ENCODE measurements around the gene LRP3. TPM values are rescaled to one million over a fixed set of nuclear protein-coding genes. Genes with fewer than 3 reads are reported as not detected.

LRP3 gene
- polyA plus RNA-seq, 4 donors: 19.3 to 33.8 (median 27.8) TPM

DNA sequence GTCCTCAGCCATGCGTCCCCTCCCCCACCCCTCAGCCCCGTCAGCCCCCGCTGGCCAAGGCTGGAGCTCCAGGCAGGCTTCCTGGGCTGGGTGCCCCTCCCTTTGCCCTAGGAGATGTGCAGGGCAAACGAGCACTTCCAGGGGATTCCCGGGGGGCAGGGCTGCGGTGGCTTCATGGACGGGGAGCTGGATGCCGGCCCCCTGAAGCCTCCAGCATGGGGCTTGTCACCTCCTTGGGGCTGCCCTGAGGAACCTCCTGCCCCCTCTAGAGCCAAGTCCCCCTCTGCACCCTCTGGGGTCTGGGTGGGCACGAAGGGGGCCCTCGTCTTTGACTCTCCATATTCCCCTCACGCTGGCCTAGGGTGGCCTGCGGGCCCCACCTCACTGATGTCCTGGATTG lies 56.9 kb downstream of the LRP3 start:
- no peak for DNase-seq (ENCODE audit: low read depth in 4 of 4, low spot score in 2 of 4)

DNA sequence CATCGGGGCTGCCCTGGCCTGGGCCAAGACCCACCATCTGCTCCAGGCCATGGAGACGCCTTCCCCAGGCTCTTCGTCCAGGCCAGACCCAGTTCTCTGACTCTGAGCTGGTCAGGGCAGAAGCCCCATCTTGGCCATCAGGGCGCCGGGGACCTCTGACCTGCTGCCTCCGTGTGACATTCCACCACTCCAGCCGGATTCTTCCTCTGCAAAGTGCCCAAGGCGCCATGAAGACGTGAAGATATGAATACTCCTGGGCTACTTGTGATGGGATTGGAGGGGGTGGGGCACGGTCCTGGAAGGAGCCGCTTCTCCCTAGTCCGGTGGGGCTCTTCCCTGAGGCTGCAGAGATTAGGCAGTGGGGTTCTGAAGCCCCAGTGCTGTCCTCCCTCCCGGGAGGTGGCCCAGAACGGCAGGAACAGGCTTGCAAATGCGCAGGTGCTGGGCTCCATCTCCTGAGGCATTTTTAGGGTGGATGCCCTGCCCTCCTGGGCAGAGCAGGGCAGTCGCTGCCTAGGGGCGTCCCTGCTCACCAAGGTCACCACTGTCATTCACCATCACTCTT lies 57.5 kb downstream of the LRP3 start:
- DNase-seq (ENCODE audit: low read depth in 4 of 4, low spot score in 2 of 4): no peak

DNA sequence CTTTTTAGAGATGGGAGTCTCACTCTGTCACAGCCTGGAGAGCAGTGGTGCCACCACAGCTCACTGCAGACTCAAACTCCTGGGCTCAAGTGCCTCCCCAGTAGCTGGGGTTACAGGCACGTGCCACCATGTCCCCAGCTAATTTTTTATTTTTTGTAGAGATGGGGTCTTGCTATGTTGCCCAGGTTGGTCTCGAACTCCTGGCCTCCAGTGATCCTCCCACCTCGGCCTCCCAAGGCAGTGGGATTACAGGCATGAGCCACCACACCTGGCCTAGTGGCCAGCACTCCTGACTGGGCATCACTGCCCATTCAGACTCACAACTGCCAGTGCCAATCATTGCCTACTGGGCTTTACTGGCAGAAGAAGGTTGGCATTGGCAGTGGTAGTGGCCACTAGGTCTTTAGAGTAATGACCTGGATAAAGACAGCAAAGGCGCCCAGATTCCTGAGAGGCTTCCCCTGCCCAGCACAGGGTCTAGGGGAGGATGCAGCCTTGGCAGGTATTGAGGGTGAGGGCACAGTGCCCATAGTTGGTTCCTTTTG lies 58.4 kb downstream of the LRP3 start:
- no peak for DNase-seq (ENCODE audit: low read depth in 4 of 4, low spot score in 2 of 4)

DNA sequence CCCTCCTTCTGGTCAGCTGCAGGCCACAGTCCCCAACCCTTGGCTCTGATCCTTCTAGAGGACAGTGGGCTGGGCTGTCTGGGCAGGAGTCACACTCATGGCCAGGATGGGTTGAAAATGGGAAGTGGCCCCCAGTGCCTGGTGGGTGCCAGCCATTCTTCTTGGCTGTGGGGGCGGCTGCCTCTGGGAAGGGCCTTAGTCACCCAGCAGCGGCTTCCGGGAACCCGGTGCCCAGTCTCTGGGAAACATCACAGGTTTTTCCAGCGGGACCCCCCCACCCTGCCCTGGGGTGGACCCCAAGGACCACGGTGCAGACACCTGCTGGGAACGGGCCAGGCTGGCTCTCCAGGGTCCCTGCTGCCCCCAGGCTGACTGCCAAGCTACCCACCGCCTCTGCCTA lies 58.8 kb downstream of the LRP3 start:
- DNase-seq (ENCODE audit: low read depth in 4 of 4, low spot score in 2 of 4): no peak

DNA sequence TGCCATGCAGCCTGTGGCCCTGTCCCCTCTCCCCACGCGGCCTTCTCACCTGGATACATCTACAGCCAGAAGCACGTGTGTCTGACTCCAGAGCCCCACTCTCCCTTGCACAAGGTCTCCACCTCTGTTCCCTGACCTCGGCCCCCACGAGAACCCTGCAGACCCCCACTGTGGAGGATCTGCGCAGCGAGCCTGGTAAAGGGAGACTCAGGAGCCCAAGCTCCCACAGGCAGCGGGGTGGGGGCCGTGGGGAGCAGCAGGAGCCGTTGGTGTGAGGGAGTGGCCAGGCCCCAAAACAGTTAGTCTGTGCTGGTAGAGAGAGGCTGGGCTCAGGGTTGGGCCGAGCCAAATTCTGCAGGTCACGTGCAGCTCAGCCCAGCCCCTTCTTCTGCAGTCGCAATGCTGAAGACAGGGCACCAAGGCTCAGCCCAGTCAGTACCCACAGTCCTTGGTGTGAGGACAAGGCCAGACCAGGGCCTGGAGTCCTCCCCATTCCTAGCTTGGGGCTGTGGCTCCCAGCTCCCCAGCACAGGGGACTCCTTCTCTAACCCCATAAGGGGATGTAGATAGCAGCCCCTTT lies 60.2 kb downstream of the LRP3 start:
- DNase-seq (ENCODE audit: low read depth in 4 of 4, low spot score in 2 of 4): no peak

DNA sequence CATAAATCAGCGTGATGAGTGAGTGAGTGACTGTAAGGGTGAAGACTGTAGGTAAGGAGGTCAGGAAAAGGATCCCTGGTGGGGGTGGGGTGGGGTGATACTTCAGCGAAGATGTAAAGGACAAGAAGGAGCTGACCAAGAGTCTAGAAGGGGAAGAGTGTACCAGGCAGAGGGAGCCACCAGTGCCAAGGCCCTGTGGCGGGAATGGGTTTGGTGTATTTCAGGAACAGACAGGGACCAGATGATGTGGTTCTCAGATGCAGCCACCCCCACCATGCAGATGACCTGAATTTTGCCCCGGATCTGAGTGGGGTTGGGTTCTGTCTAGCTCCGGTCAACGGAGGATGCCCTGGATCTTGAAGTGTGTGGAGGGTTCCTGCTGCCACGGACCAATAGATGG lies 61.7 kb downstream of the LRP3 start:
- DNase-seq (ENCODE audit: low read depth in 4 of 4, low spot score in 2 of 4): no peak

DNA sequence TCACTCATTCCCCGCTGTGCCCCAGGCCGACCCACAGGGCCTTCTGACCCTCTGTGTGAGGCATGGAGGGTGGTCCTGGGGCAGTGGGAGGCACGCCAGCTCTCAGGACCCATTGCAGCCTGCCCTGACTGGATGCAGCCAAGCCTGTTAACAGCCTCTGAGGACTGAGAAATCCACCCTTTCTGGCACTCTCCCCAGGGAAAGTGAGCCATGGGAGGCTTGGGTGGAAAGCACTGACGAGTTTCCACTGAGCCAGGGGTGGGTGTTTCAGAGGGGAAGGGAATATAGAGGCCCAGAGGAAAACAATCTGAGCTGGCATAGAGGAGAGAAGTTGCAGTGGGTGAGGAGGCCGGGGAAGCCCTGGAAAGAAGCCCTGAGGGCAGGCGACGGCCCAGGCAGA lies 62.1 kb downstream of the LRP3 start:
- no peak for DNase-seq (ENCODE audit: low read depth in 4 of 4, low spot score in 2 of 4)

DNA sequence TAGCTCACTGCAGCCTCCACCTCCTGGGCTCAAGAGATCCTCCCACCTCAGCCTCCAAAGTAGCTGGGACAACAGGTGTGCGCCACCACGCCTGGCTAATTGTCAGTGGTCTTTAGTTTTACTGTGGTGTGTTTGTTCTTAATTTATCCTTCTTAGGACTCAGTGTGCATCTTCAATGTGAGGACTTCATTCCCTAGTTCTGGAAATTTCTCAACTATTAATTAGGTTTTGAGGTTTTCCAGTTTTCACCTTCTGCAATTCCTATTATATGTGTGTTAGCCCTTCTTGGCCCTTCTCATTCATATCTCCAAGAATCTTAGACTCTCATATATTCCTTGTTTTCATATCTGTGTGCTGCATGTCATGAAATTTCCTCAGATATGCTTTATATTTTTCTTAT lies 63.7 kb downstream of the LRP3 start:
- DNase-seq (ENCODE audit: low read depth in 4 of 4, low spot score in 2 of 4): no peak

Other genes with a start within 250 kb of the LRP3 start
- gene CEP89, start 222.4 kb upstream of the LRP3 start, polyA plus RNA-seq (ENCODE audit: insufficient read length in 4 of 4): 10 to 100 TPM; 29.0 to 35.9 (median 32.6) TPM
- 1 to 10 TPM; 2.9 to 3.3 (median 3.1) TPM for gene FAAP24, start 222.1 kb upstream of the LRP3 start, polyA plus RNA-seq (ENCODE audit: insufficient read length in 4 of 4)
- gene RHPN2, start 129.4 kb upstream of the LRP3 start, polyA plus RNA-seq (ENCODE audit: insufficient read length in 4 of 4): 10 to 100 TPM; 17.5 to 22.3 (median 18.5) TPM
- gene GPATCH1, start 113.1 kb upstream of the LRP3 start, polyA plus RNA-seq (ENCODE audit: insufficient read length in 4 of 4): 10 to 100 TPM; 12.3 to 17.9 (median 15.0) TPM
- gene WDR88, start 62.2 kb upstream of the LRP3 start, polyA plus RNA-seq (ENCODE audit: insufficient read length in 4 of 4): 1 to 10 TPM; 1.2 to 2.1 (median 1.6) TPM
- under 1 TPM; 0.17 to 0.44 (median 0.42) TPM for gene SLC7A10, start 31.5 kb downstream of the LRP3 start, polyA plus RNA-seq (ENCODE audit: insufficient read length in 4 of 4)
- 1 to 10 TPM; 3.3 to 5.3 (median 3.9) TPM for gene CEBPA, start 108.2 kb downstream of the LRP3 start, polyA plus RNA-seq (ENCODE audit: insufficient read length in 4 of 4)
- 10 to 100 TPM; 20.7 to 23.7 (median 23.2) TPM for gene CEBPG, start 179.4 kb downstream of the LRP3 start, polyA plus RNA-seq (ENCODE audit: insufficient read length in 4 of 4)